Naive thymus-derived CD4-positive, alpha-beta T cell (primary cell): ENCODE data around the gene PITPNM1. TPM values are rescaled to one million over a fixed set of nuclear protein-coding genes. Genes with fewer than 3 reads are reported as not detected.
A peak's percentile ranks its signal among the peaks of the same experiment; 100 is the strongest.

Experiments used
- ATAC-seq: fragments of 150-1000 bp; cut with Tn5 transposase; 2 replicates; pipeline ENCODE4 v1.10.0; 2021; ENCODE audit warnings: mild to moderate bottlenecking, moderate library complexity
- CTCF ChIA-PET: fragments of 350-600 bp; sonication (Branson Sonifier 250); formaldehyde crosslinking; loops from one replicate; lab custom pipeline; 2021; ENCODE audit warnings: antibody characterized with exemption; lab: Charles Lee
- POLR2A ChIA-PET: fragments of 350-600 bp; sonication (Branson Sonifier 250); formaldehyde crosslinking; loops from one replicate; lab custom pipeline; 2021; ENCODE audit warnings: antibody characterized with exemption, inconsistent platforms; lab: Charles Lee
- DNase-seq, 9 donors: peaks; one replicate each; pipeline versions ENCODE4 v3.0.0 to v3.0.0-alpha.2; 2020 to 2022; ENCODE audit warnings: mixed read lengths in 1 of 9
- H3K27ac ChIP-seq: one replicate; pipeline ENCODE4 v1.7.0; 2013; ENCODE audit warnings: mild to moderate bottlenecking, low read depth, low read length, moderate library complexity
- H3K27me3 ChIP-seq, 2 donors: one replicate each; pipeline ENCODE4 v1.7.0; 2013; ENCODE audit warnings: low read length in 2 of 2, mild to moderate bottlenecking in 2 of 2, moderate library complexity in 2 of 2; ENCODE audit not compliant: control insufficient read depth in 2 of 2, insufficient read depth in 2 of 2
- H3K36me3 ChIP-seq, 3 experiments: 1 replicate in 2 of 3; 2 replicates in 1 of 3; pipeline ENCODE4 v1.7.0; 2013; ENCODE audit warnings: low read length in 3 of 3, mild to moderate bottlenecking in 3 of 3, moderate library complexity in 1 of 3; ENCODE audit not compliant: insufficient read depth in 3 of 3, control insufficient read depth in 2 of 3
- H3K4me1 ChIP-seq, 2 donors: one replicate each; pipeline ENCODE4 v1.7.0; 2013; ENCODE audit warnings: low read length in 2 of 2, mild to moderate bottlenecking in 2 of 2, moderate library complexity in 1 of 2; ENCODE audit not compliant: control insufficient read depth in 2 of 2, insufficient read depth in 2 of 2
- H3K4me3 ChIP-seq: 2 replicates; pipeline ENCODE4 v1.7.0; 2013; ENCODE audit warnings: mild to moderate bottlenecking, low read length
- H3K9me3 ChIP-seq, 3 experiments: 1 replicate in 2 of 3; 2 replicates in 1 of 3; pipeline ENCODE4 v1.7.0; 2013; ENCODE audit warnings: low read length in 3 of 3; ENCODE audit not compliant: control insufficient read depth in 2 of 3
- H3K27ac Mint-ChIP-seq, 9 donors: one replicate each; pipeline ENCODE4 v1.8.0; 2020 to 2022; ENCODE audit warnings: mixed read lengths in 9 of 9, mild to moderate bottlenecking in 8 of 9, moderate library complexity in 5 of 9, inconsistent platforms in 2 of 9
- H3K27me3 Mint-ChIP-seq, 5 donors: one replicate each; pipeline ENCODE4 v1.8.0; 2021 to 2022; ENCODE audit warnings: mixed read lengths in 5 of 5, mild to moderate bottlenecking in 1 of 5
- H3K36me3 Mint-ChIP-seq, 5 donors: one replicate each; pipeline ENCODE4 v1.8.0; 2020 to 2022; ENCODE audit warnings: mixed read lengths in 5 of 5, mild to moderate bottlenecking in 3 of 5, inconsistent platforms in 1 of 5
- H3K4me1 Mint-ChIP-seq, 7 donors: one replicate each; pipeline ENCODE4 v1.8.0; 2020 to 2022; ENCODE audit warnings: mixed read lengths in 7 of 7, mild to moderate bottlenecking in 3 of 7, inconsistent platforms in 1 of 7
- H3K4me3 Mint-ChIP-seq, 10 donors: one replicate each; pipeline ENCODE4 v1.8.0; 2020 to 2022; ENCODE audit warnings: mild to moderate bottlenecking in 10 of 10, mixed read lengths in 10 of 10, moderate library complexity in 6 of 10, inconsistent platforms in 2 of 10
- H3K9me3 Mint-ChIP-seq, 11 donors: one replicate each; pipeline ENCODE4 v1.8.0; 2020 to 2022; ENCODE audit warnings: mixed read lengths in 11 of 11, mild to moderate bottlenecking in 4 of 11, inconsistent platforms in 1 of 11, moderate library complexity in 1 of 11
- intact Hi-C, 2 donors: fragments of 100-400 bp; cut with micrococcal nuclease; formaldehyde crosslinking; loops; one replicate each; pipeline ENCODE4 v1.15.1; 2023
- polyA plus RNA-seq, 2 donors: library from polyadenylated mRNA; unstranded; fragments of 300-500 nt; fragmentation: Illumina TruSeq; gene quantifications; one replicate each; pipeline ENCODE4 v1.2.3, GENCODE V29; 2021
- total RNA-seq, 6 experiments: library from RNA in 5 of 6; stranded (reverse) in 5 of 6; gene quantifications; 1 replicate in 5 of 6; 2 replicates in 1 of 6; pipeline ENCODE4 v1.2.3 and lab custom pipeline; 2021 to 2026

Gene PITPNM1
- total and polyA plus RNA-seq, 7 experiments from 2014 or later = 9.5 to 133 (median 92.4) TPM

- no peak overlapping the region for H3K4me3 Mint-ChIP-seq
- no peak for ATAC-seq
These were observed 11.4 kb downstream of the PITPNM1 start for GRCh38 chr11:67493548-67494370.

DNA sequence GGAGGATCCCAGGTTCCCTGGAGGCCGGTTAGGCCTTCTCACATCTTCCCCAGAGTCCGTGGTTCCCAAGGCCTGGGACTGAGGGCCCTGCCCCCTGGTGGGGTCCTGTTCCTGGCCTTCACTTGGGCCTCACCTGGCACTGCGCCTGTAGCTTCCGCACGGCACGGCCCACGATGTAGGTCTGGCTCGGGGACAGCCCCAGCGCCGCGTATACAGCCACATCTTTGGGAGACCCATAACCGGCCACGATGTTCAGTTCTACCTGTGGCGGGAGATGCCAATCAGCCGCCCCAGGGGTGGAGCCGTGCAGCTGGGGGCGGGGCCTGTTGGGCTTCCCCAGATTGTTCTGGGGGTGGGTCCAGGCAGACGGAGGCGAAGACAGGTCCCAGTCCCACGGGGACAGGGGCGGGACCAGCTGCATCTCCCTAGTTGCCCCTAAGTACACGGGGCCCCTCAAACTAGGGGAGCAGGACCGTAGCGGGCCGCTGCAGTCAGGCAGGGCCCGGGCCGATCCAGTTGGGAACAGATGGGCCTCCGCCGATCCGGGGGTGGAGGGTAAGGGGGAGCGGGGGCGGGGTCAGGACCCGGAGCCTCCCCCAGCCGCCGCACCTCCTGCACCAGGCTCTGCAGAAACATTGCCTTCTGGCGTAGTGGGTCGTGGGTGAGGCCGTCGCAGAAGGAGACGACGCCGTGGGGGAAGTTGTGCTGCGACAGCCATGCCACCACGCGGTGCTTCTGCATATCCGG, 12.2 kb downstream of the PITPNM1 start:
- peaks cover 3% of the 10 kb centered on the region in 2 donors for H3K4me1 ChIP-seq
- peaks cover 5 to 96% (median 22%) of the 10 kb centered on the region in 3 experiments for H3K36me3 ChIP-seq
- Mint-ChIP-seq H3K27me3 (no peaks in the 10 kb centered on the region), H3K36me3 (peaks cover 6 to 17% (median 8%) of the 10 kb centered on the region in 5 donors), H3K27ac (peak overlapping the region in 2 of 9 donors; percentile 3 to 69), H3K4me3 (no peak overlapping the region), H3K9me3 (peaks cover 0 to 2% (median 0%) of the 10 kb centered on the region in 11 donors), H3K4me1 (peaks cover 7 to 14% (median 11%) of the 10 kb centered on the region in 7 donors)
- no peak overlapping the region for H3K27ac ChIP-seq
- DNase-seq = no peak
- peak; percentile 28 for ATAC-seq
- POLR2A ChIA-PET = interaction anchor here (0.8 to 2.2 kb wide), 6 partner anchors 8 to 25 kb away, joined by 3 to 9 read pairs (median 4); partner anchors contain the start of gene AIP
- intact Hi-C loops = no loop called here
- H3K9me3 ChIP-seq = no peaks in the 10 kb centered on the region
- CTCF ChIA-PET = no interaction called here
- H3K4me3 ChIP-seq = no peak overlapping the region
- H3K27me3 ChIP-seq = no peaks in the 10 kb centered on the region

More at GRCh38 chr11:67493548-67494370, 11.4 kb downstream of the PITPNM1 start:
- intact Hi-C loops = no loop called here
- Mint-ChIP-seq H3K9me3 (peaks cover 0 to 2% (median 0%) of the 10 kb centered on the region in 11 donors), H3K27me3 (no peaks in the 10 kb centered on the region), H3K36me3 (peaks cover 4 to 15% (median 5%) of the 10 kb centered on the region in 5 donors), H3K4me1 (peaks cover 4 to 9% (median 6%) of the 10 kb centered on the region in 7 donors), H3K27ac (peak overlapping the region in 1 of 9 donors; percentile 25)
- peaks cover 4 to 96% (median 20%) of the 10 kb centered on the region in 3 experiments for H3K36me3 ChIP-seq
- no peak overlapping the region for H3K4me3 ChIP-seq
- POLR2A ChIA-PET = interaction anchor here (1.2 to 2.2 kb wide), 4 partner anchors 8 to 24 kb away, joined by 3 to 9 read pairs (median 5); no protein-coding TSS in a partner anchor
- H3K9me3 ChIP-seq = no peaks in the 10 kb centered on the region
- H3K27me3 ChIP-seq = no peaks in the 10 kb centered on the region
- no peaks in the 10 kb centered on the region for H3K4me1 ChIP-seq
- no peak for DNase-seq
- H3K27ac ChIP-seq = no peak overlapping the region
- CTCF ChIA-PET = no interaction called here

DNA sequence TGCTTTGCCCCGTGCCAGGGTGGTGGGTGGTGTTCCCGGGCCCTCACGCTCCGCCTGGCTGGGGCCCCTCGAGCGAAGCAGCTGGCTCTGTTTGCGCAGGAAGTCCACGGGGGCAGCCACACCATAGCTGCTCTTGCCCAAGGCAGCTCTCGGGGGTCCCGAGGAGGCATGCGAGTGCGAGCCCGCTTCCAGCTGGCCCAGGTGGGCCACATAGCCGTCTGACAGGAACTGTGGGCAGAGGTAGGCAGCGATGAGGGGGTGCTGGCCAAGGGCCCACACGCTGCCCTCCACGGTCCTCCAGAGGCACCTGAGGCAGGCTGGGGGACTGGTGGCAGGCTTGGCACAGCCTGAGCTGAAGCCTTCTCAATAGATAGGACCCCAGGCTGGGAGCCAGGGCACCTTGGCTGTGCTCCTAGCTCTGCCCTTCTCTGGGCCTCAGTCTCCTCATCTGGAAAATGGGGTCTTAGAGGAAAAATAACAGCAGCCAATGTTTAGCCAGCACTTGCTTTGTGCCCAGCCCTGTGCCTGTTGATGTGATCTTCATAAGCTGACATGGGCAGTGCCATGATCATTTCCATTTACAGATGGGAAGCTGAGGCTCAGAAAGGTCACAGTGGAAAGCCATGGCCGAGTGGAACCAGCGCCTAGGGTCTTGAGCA, 13.0 kb downstream of the PITPNM1 start:
- no peak overlapping the region for H3K4me3 Mint-ChIP-seq
- H3K9me3 ChIP-seq = no peaks in the 10 kb centered on the region
- POLR2A ChIA-PET = interaction anchor here (0.8 to 2.2 kb wide), 9 partner anchors 8 to 100 kb away, joined by 3 to 9 read pairs (median 4); partner anchors contain the start of genes AIP and RAD9A
- CTCF ChIA-PET = no interaction called here
- H3K9me3 Mint-ChIP-seq = peaks cover 0 to 2% (median 0%) of the 10 kb centered on the region in 11 donors
- H3K27me3 ChIP-seq = no peaks in the 10 kb centered on the region
- peaks cover 4 to 5% of the 10 kb centered on the region in 2 donors for H3K4me1 ChIP-seq
- H3K27ac ChIP-seq = peak overlapping the region; percentile 21
- no peak overlapping the region for H3K4me3 ChIP-seq
- DNase-seq (no peak), ATAC-seq (no peak)
- peaks cover 14 to 22% (median 19%) of the 10 kb centered on the region in 7 donors for H3K4me1 Mint-ChIP-seq
- H3K27me3 Mint-ChIP-seq = no peaks in the 10 kb centered on the region
- H3K36me3 ChIP-seq = peaks cover 8 to 95% (median 24%) of the 10 kb centered on the region in 3 experiments
- H3K36me3 Mint-ChIP-seq = peaks cover 10 to 24% (median 15%) of the 10 kb centered on the region in 5 donors
- no peak overlapping the region for H3K27ac Mint-ChIP-seq
- intact Hi-C loops = no loop called here

DNA sequence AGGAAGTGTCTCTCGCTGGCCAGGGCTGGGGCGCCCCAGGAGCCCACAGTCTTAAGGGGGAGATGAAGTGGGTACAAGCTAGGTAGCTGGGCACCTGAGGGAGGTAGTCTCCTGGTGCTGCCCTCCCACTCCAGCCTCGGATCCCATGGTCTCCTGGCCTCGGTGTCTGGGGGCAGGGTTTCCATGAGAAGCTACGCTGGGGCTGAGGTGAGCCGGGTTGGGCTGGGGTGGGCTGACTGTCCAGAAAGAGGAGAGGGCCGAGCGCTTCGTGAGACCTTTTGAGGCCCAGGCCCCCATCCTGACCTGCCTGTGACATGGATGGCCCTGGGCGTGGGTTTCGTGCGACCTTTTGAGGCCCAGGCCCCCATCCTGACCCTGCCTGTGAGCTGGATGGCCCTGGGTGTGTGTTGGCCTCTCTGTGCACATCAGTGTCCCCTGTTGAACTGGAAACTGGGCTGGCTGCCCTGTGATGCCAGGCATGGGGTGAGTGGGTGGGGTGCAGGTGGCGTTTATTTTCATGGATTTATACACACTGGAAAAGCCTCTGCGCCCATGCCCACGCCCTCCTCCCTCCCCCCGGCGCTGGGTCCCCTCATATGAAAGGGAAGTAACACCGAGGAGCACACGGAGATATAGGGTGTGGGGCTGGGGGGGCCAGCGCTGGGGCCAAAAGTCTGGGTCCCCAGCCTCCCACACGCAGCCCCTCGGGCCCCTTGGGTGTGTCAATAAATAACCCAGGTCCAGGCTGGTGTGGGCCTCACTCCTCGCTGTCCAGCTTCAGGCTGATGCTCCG, 13.7 kb downstream of the PITPNM1 start:
- Mint-ChIP-seq H3K27me3 (no peaks in the 10 kb centered on the region), H3K9me3 (peaks cover 0 to 2% (median 0%) of the 10 kb centered on the region in 11 donors), H3K4me3 (no peak overlapping the region), H3K4me1 (peaks cover 15 to 29% (median 23%) of the 10 kb centered on the region in 7 donors), H3K27ac (peak overlapping the region in 2 of 9 donors; percentile 38 to 82), H3K36me3 (peaks cover 10 to 27% (median 15%) of the 10 kb centered on the region in 5 donors)
- H3K27me3 ChIP-seq = no peaks in the 10 kb centered on the region
- ChIA-PET CTCF (interaction anchor here (1.3 kb wide), 1 partner anchor 146 kb away, joined by 3 read pairs; no protein-coding TSS in a partner anchor), POLR2A (interaction anchor here (0.8 to 1.9 kb wide), 9 partner anchors 8 to 99 kb away, joined by 3 to 5 read pairs (median 3); partner anchors contain the start of genes AIP, PPP1CA, RAD9A and TMEM134)
- H3K36me3 ChIP-seq = peaks cover 8 to 97% (median 28%) of the 10 kb centered on the region in 3 experiments
- peaks cover 11 to 12% of the 10 kb centered on the region in 2 donors for H3K4me1 ChIP-seq
- no peak for DNase-seq
- no peak overlapping the region for H3K27ac ChIP-seq
- H3K4me3 ChIP-seq = no peak overlapping the region
- H3K9me3 ChIP-seq = no peaks in the 10 kb centered on the region
- ATAC-seq = no peak
- intact Hi-C loops = no loop called here

- H3K4me1 Mint-ChIP-seq = peaks cover 21 to 37% (median 31%) of the 10 kb centered on the region in 7 donors
- no peak overlapping the region for H3K4me3 Mint-ChIP-seq
- CTCF ChIA-PET = interaction anchor here (1.3 kb wide), 1 partner anchor 145 kb away, joined by 3 read pairs; no protein-coding TSS in a partner anchor
- ATAC-seq (no peak), DNase-seq (no peak)
- H3K27me3 ChIP-seq = no peaks in the 10 kb centered on the region
- H3K27me3 Mint-ChIP-seq = no peaks in the 10 kb centered on the region
- H3K27ac Mint-ChIP-seq = peak overlapping the region in 2 of 9 donors; percentile 81 to 82
- no peak overlapping the region for H3K4me3 ChIP-seq
- H3K36me3 ChIP-seq = peaks cover 8 to 90% (median 28%) of the 10 kb centered on the region in 3 experiments
- H3K4me1 ChIP-seq = peaks cover 19 to 20% of the 10 kb centered on the region in 2 donors
- H3K9me3 ChIP-seq = no peaks in the 10 kb centered on the region
- H3K27ac ChIP-seq = no peak overlapping the region
- POLR2A ChIA-PET = interaction anchor here (0.8 to 1.9 kb wide), 7 partner anchors 8 to 138 kb away, joined by 3 to 5 read pairs (median 3); partner anchors contain the start of genes AIP, POLD4 and TMEM134
- intact Hi-C loops = no loop called here
- H3K36me3 Mint-ChIP-seq = peaks cover 10 to 34% (median 19%) of the 10 kb centered on the region in 5 donors
- peaks cover 0 to 2% (median 0%) of the 10 kb centered on the region in 11 donors for H3K9me3 Mint-ChIP-seq
These were observed 14.5 kb downstream of the PITPNM1 start for GRCh38 chr11:67490727-67491065.
